Right cardiac atrium (tissue), 5 donors: Measurements from ENCODE around the gene DPYD. TPM values are rescaled to one million over a fixed set of nuclear protein-coding genes. Genes with fewer than 3 reads are reported as not detected.
"Not testable (repeated sequence)": the region's sequence is repeated elsewhere in the genome, so short reads cannot be mapped to it uniquely, and the experiment has no call there.

Source experiments
- ATAC-seq, 2 donors: fragments of 200-7000 bp; cut with Tn5 transposase; one replicate each; pipeline versions ENCODE4 v1.8.0 to v1.9.1; 2020; ENCODE audit warnings: moderate library complexity in 2 of 2, mild to moderate bottlenecking in 1 of 2
- DNase-seq, 3 donors: peaks; one replicate each; pipeline ENCODE4 v3.0.0-alpha.2; 2020
- H3K27ac ChIP-seq: one replicate; pipeline ENCODE4 v1.5.1; 2013; ENCODE audit warnings: mild to moderate bottlenecking, low read length, control low read depth, moderate library complexity
- H3K27me3 ChIP-seq: one replicate; pipeline ENCODE4 v1.6.1; 2013; ENCODE audit not compliant: control insufficient read depth, insufficient read depth
- H3K4me1 ChIP-seq: one replicate; pipeline ENCODE4 v1.6.1; 2013; ENCODE audit warnings: low read length; ENCODE audit not compliant: control insufficient read depth, insufficient read depth
- H3K4me3 ChIP-seq: one replicate; pipeline ENCODE4 v1.5.1; 2013; ENCODE audit warnings: low read length, control low read depth
- H3K9me3 ChIP-seq: one replicate; pipeline ENCODE4 v1.6.1; 2013; ENCODE audit warnings: low read length; ENCODE audit not compliant: control insufficient read depth
- whole genome bisulfite sequencing: extraction: QIAGEN DNeasy Blood & Tissue Kit; methylation state at CpG from one replicate; pipeline ENCODE4 v1.1.7; 2013; 5-methylcytosine and 5-hydroxymethylcytosine counted together
- intact Hi-C, 4 donors: fragments of 100-400 bp; cut with DNase I; formaldehyde crosslinking; loops; one replicate each; pipeline versions ENCODE4 v1.11.0 to v1.14.0; 2022 to 2023
- polyA plus RNA-seq: library from polyadenylated mRNA; stranded (reverse); fragments of 200-250 nt; gene quantifications from one replicate; pipeline ENCODE4 v1.2.3, GENCODE V29; 2013
- total RNA-seq, 4 donors: library from RNA; stranded (reverse); fragmentation: NEBNext Ultra II Directional; extraction: Animal tissue kit (Norgen Biotek cat#: 25700); gene quantifications; one replicate each; pipeline ENCODE4 v1.2.1, GENCODE V29; 2021
- donor health status: healthy with polysubstance abuse.
- donor health status: DM: no; HTN: yes; CAD: no.
- donor health status: DM: no; HTN: no; CAD: no.
- donor health status: DM: no; HTN: yes; CAD: no; lungs with severe emphysema.
- donor health status: DM: yes; HTN: yes; CAD: no.

Gene DPYD
- total and polyA plus RNA-seq, 5 donors, result 5.2 to 15.7 (median 15.4) TPM

GRCh38 chr1:97247196-97247595 lies 673.6 kb downstream of the DPYD start:
- Histone ChIP-seq H3K9me3 (no peaks in the 10 kb centered on the region), H3K4me3 (no peak overlapping the region), H3K27ac (no peak overlapping the region), H3K4me1 (no peaks in the 10 kb centered on the region), H3K27me3 (no peaks in the 10 kb centered on the region)
- no peak for DNase-seq
- intact Hi-C loops, result loop anchor here in 2 of 4 donors (10.0 kb wide), 1 partner anchor 278 kb away; no protein-coding TSS in a partner anchor
- ATAC-seq, result no peak

- Histone ChIP-seq H3K4me1 (no peaks in the 10 kb centered on the region), H3K9me3 (no peaks in the 10 kb centered on the region), H3K4me3 (no peak overlapping the region), H3K27ac (no peak overlapping the region), H3K27me3 (no peaks in the 10 kb centered on the region)
- 10% methylated on average over 1 of the region's 1 CpG for WGBS
- DNase-seq, result no peak
- intact Hi-C loops, result loop anchor here in 2 of 4 donors (10.0 kb wide), 1 partner anchor 279 kb away; no protein-coding TSS in a partner anchor
- ATAC-seq, result peak; percentile 26 to 88
These were observed 675.2 kb downstream of the DPYD start for GRCh38 chr1:97245682-97246081.

GRCh38 chr1:97245026-97245425 lies 675.8 kb downstream of the DPYD start:
- DNase-seq (no peak), ATAC-seq (no peak)
- H3K27ac ChIP-seq, result no peak overlapping the region
- no peaks in the 10 kb centered on the region for H3K9me3 ChIP-seq
- H3K4me1 ChIP-seq, result no peaks in the 10 kb centered on the region
- no peaks in the 10 kb centered on the region for H3K27me3 ChIP-seq
- H3K4me3 ChIP-seq, result no peak overlapping the region
- intact Hi-C loops, result loop anchor here in 2 of 4 donors (10.0 kb wide), 1 partner anchor 280 kb away; no protein-coding TSS in a partner anchor
- 78% methylated on average over 4 of the region's 4 CpGs for WGBS

- intact Hi-C loops, result loop anchor here in 2 of 4 donors (10.0 kb wide), 1 partner anchor 281 kb away; no protein-coding TSS in a partner anchor
- Histone ChIP-seq H3K27me3 (no peaks in the 10 kb centered on the region), H3K4me3 (no peak overlapping the region), H3K9me3 (no peaks in the 10 kb centered on the region), H3K4me1 (no peaks in the 10 kb centered on the region), H3K27ac (no peak overlapping the region)
- 89% methylated on average over 2 of the region's 2 CpGs for WGBS
- DNase-seq (no peak), ATAC-seq (no peak)
These were observed 676.8 kb downstream of the DPYD start for GRCh38 chr1:97243973-97244560.

GRCh38 chr1:97238816-97239215 lies 682.0 kb downstream of the DPYD start:
- intact Hi-C loops, result no loop called here

GRCh38 chr1:97231354-97231753 lies 689.5 kb downstream of the DPYD start:
- WGBS, result 99% methylated on average over 2 of the region's 2 CpGs
- DNase-seq, H3K27me3 ChIP-seq, intact Hi-C loops, ATAC-seq, H3K27ac ChIP-seq, H3K4me3 ChIP-seq, H3K4me1 ChIP-seq, H3K9me3 ChIP-seq: not testable (repeated sequence)

More at GRCh38 chr1:97238816-97239215, 682.0 kb downstream of the DPYD start:
- Histone ChIP-seq H3K4me1 (no peaks in the 10 kb centered on the region), H3K4me3 (no peak overlapping the region), H3K27ac (no peak overlapping the region), H3K9me3 (no peaks in the 10 kb centered on the region), H3K27me3 (no peaks in the 10 kb centered on the region)
- ATAC-seq, result no peak
- DNase-seq, result no peak
- 80% methylated on average over 3 of the region's 3 CpGs for WGBS

GRCh38 chr1:97212671-97213070 lies 708.2 kb downstream of the DPYD start:
- Histone ChIP-seq H3K27ac (no peak overlapping the region), H3K4me1 (no peaks in the 10 kb centered on the region), H3K9me3 (no peaks in the 10 kb centered on the region), H3K27me3 (no peaks in the 10 kb centered on the region), H3K4me3 (no peak overlapping the region)
- intact Hi-C loops, result no loop called here
- no peak for ATAC-seq
- 73% methylated on average over 2 of the region's 2 CpGs for WGBS
- DNase-seq, result no peak

GRCh38 chr1:97210307-97210706 lies 710.5 kb downstream of the DPYD start:
- Histone ChIP-seq H3K4me1 (no peaks in the 10 kb centered on the region), H3K9me3 (no peaks in the 10 kb centered on the region), H3K27ac (no peak overlapping the region), H3K4me3 (no peak overlapping the region), H3K27me3 (no peaks in the 10 kb centered on the region)
- intact Hi-C loops, result no loop called here
- DNase-seq, result no peak
- no peak for ATAC-seq
- WGBS, result 63% methylated on average over 1 of the region's 1 CpG

GRCh38 chr1:97209381-97209957 lies 711.4 kb downstream of the DPYD start:
- intact Hi-C loops, result no loop called here
- Histone ChIP-seq H3K27ac (no peak overlapping the region), H3K4me3 (no peak overlapping the region), H3K4me1 (no peaks in the 10 kb centered on the region), H3K9me3 (no peaks in the 10 kb centered on the region), H3K27me3 (no peaks in the 10 kb centered on the region)
- DNase-seq (no peak), ATAC-seq (no peak)
- WGBS, result 87% methylated on average over 3 of the region's 3 CpGs

GRCh38 chr1:97207868-97208267 lies 713.0 kb downstream of the DPYD start:
- H3K4me1 ChIP-seq, result no peaks in the 10 kb centered on the region
- DNase-seq, result no peak
- intact Hi-C loops, result no loop called here
- no peaks in the 10 kb centered on the region for H3K9me3 ChIP-seq
- no peak overlapping the region for H3K4me3 ChIP-seq
- H3K27me3 ChIP-seq, result no peaks in the 10 kb centered on the region
- H3K27ac ChIP-seq, result no peak overlapping the region
- ATAC-seq, result no peak

- Histone ChIP-seq H3K4me1 (no peaks in the 10 kb centered on the region), H3K4me3 (no peak overlapping the region), H3K27me3 (no peaks in the 10 kb centered on the region), H3K9me3 (no peaks in the 10 kb centered on the region), H3K27ac (no peak overlapping the region)
- intact Hi-C loops, result no loop called here
- DNase-seq (no peak), ATAC-seq (peak; percentile 42 to 51)
- 61% methylated on average over 1 of the region's 1 CpG for WGBS
These were observed 716.4 kb downstream of the DPYD start for GRCh38 chr1:97204468-97204867.
